ENCODE data around the gene PPP1R15B. TPM values are rescaled to one million over a fixed set of nuclear protein-coding genes. Genes with fewer than 3 reads are reported as not detected.

PPP1R15B gene
- total and polyA plus RNA-seq, 3 donors from 2014 or later: 22.5 to 42.0 (median 40.1) TPM

GRCh38 chr1:204446413-204447111, 34.9 kb upstream of the PPP1R15B start:
- TF ChIP-seq CTCF (IDR thresholded peaks at IDR 0.05) (peak in 2 of 3 experiments; percentile 50 to 71), POLR2A (IDR thresholded peaks at IDR 0.05) (no peak)
- Histone ChIP-seq H3K36me3 (ENCODE audit: low read depth, missing control alignments) (no peaks in the 10 kb centered on the region), H3K9me3 (no peaks in the 10 kb centered on the region), H3K27me3 (no peaks in the 10 kb centered on the region), H3K4me3 (no peak overlapping the region), H3K27ac (no peak overlapping the region), H3K4me1 (peaks cover 27% of the 10 kb centered on the region)
- intact Hi-C loops (cut with DNase I; ENCODE audit: low total_unique reads): no loop called here
- 61 to 65% methylated on average over 4 to 11 of the region's 11 CpGs for WGBS, 2 donors
- DNase-seq: peak; percentile 69

- 70 to 82% methylated on average over 11 of the region's 11 CpGs for WGBS, 2 donors
- peaks cover 27% of the 10 kb centered on the region for H3K4me1 ChIP-seq
- H3K9me3 ChIP-seq: no peaks in the 10 kb centered on the region
- no peak overlapping the region for H3K27ac ChIP-seq
- H3K27me3 ChIP-seq: no peaks in the 10 kb centered on the region
- intact Hi-C loops (cut with DNase I; ENCODE audit: low total_unique reads): no loop called here
- DNase-seq: no peak
- H3K36me3 ChIP-seq (ENCODE audit: low read depth, missing control alignments): no peaks in the 10 kb centered on the region
- no peak overlapping the region for H3K4me3 ChIP-seq
- TF ChIP-seq CTCF (IDR thresholded peaks at IDR 0.05) (no peak), POLR2A (IDR thresholded peaks at IDR 0.05) (no peak)
Measured at GRCh38 chr1:204445860-204446412, 34.3 kb upstream of the PPP1R15B start.

- TF ChIP-seq CTCF (IDR thresholded peaks at IDR 0.05) (no peak), POLR2A (IDR thresholded peaks at IDR 0.05) (no peak)
- Histone ChIP-seq H3K36me3 (ENCODE audit: low read depth, missing control alignments) (no peaks in the 10 kb centered on the region), H3K4me1 (peaks cover 27% of the 10 kb centered on the region), H3K27ac (peak overlapping the region; percentile 39 to 46), H3K27me3 (no peaks in the 10 kb centered on the region), H3K9me3 (no peaks in the 10 kb centered on the region), H3K4me3 (no peak overlapping the region)
- 70 to 71% methylated on average over 11 of the region's 11 CpGs for WGBS, 2 donors
- intact Hi-C loops (cut with DNase I; ENCODE audit: low total_unique reads): loop anchor here (5.0 kb wide), 1 partner anchor 58 kb away; no protein-coding TSS in a partner anchor
- DNase-seq: no peak
Measured at GRCh38 chr1:204443871-204444581, 32.4 kb upstream of the PPP1R15B start.

GRCh38 chr1:204443260-204443619, 31.6 kb upstream of the PPP1R15B start:
- Histone ChIP-seq H3K36me3 (ENCODE audit: low read depth, missing control alignments) (no peaks in the 10 kb centered on the region), H3K4me1 (peaks cover 27% of the 10 kb centered on the region), H3K4me3 (no peak overlapping the region), H3K9me3 (no peaks in the 10 kb centered on the region), H3K27me3 (no peaks in the 10 kb centered on the region), H3K27ac (peak overlapping the region; percentile 39 to 46)
- WGBS, 2 donors: 31 to 60% methylated on average over 8 of the region's 8 CpGs
- TF ChIP-seq POLR2A (IDR thresholded peaks at IDR 0.05) (no peak), CTCF (IDR thresholded peaks at IDR 0.05) (no peak)
- no peak for DNase-seq
- intact Hi-C loops (cut with DNase I; ENCODE audit: low total_unique reads): loop anchor here (5.0 kb wide), 1 partner anchor 59 kb away; no protein-coding TSS in a partner anchor

Data from testis (tissue), 3 donors.